SK-N-SH (cell line): ENCODE results near the gene CCND1. TPM values are rescaled to one million over a fixed set of nuclear protein-coding genes. Genes with fewer than 3 reads are reported as not detected.

ENCODE experiments used
- CTCF ChIA-PET: fragments of 300-600, 350-600 bp; formaldehyde crosslinking; extraction: SDS; loops from one replicate; lab custom pipeline; 2021; lab: Yijun Ruan, JAX
- POLR2A ChIA-PET: fragments of 350-600 bp; sonication (Branson Sonifier 250); formaldehyde crosslinking; extraction: SDS; loops from one replicate; lab custom pipeline; 2020; ENCODE audit warnings: antibody characterized with exemption, inconsistent platforms; lab: Yijun Ruan, JAX
- DNase-seq: peaks from one replicate; pipeline ENCODE4 v3.0.0; 2012
- H2AFZ ChIP-seq: fragments of 200-600 bp; sonication (generic); 2 replicates; pipeline ENCODE4 v1.8.1; 2016; ENCODE audit warnings: antibody characterized with exemption, mild to moderate bottlenecking, low read depth
- H3F3A ChIP-seq: fragments of 200-600 bp; sonication (generic); replicated peaks from 2 replicates; pipeline ENCODE3; 2016; ENCODE audit warnings: antibody characterized with exemption, mild to moderate bottlenecking; ENCODE audit not compliant: insufficient read depth
- H3K27ac ChIP-seq, 2 experiments: fragments of 200-500 bp in 1 of 2; fragments of 200-600 bp in 1 of 2; sonication (Bioruptor generic) in 1 of 2; sonication (generic), shearing (Covaris generic) in 1 of 2; 2 replicates each; pipeline versions ENCODE4 v1.5.1 to v1.6.1; 2014 to 2016; ENCODE audit warnings: low read depth in 2 of 2, inconsistent platforms in 1 of 2, low read length in 1 of 2, mild to moderate bottlenecking in 1 of 2, mixed read lengths in 1 of 2
- H3K27me3 ChIP-seq: fragments of 200-600 bp; sonication (generic), shearing (Covaris generic); 2 replicates; pipeline ENCODE4 v1.6.1; 2016; ENCODE audit warnings: mixed run types; ENCODE audit not compliant: insufficient read depth
- H3K36me3 ChIP-seq, 2 experiments: fragments of 200-500 bp in 1 of 2; fragments of 200-600 bp in 1 of 2; sonication (Bioruptor generic) in 1 of 2; sonication (generic) in 1 of 2; replicated peaks in 1 of 2; 2 replicates each; pipeline versions ENCODE3 to v1.5.1; 2014 to 2016; ENCODE audit warnings: low read length in 1 of 2, mild to moderate bottlenecking in 1 of 2; ENCODE audit not compliant: insufficient read depth in 2 of 2, control insufficient read depth in 1 of 2
- H3K4me1 ChIP-seq, 2 experiments: fragments of 200-500 bp in 1 of 2; fragments of 200-600 bp in 1 of 2; sonication (Bioruptor generic) in 1 of 2; sonication (generic), shearing (Covaris generic) in 1 of 2; 2 replicates each; pipeline versions ENCODE4 v1.5.1 to v1.6.1; 2014 to 2016; ENCODE audit warnings: low read depth in 1 of 2, low read length in 1 of 2, mixed run types in 1 of 2; ENCODE audit not compliant: insufficient read depth in 2 of 2, control insufficient read depth in 1 of 2
- H3K4me2 ChIP-seq: fragments of 200-600 bp; sonication (generic), shearing (Covaris generic); 2 replicates; pipeline ENCODE4 v1.6.1; 2017; ENCODE audit warnings: mixed run types
- H3K4me3 ChIP-seq, 2 experiments: fragments of 200-500 bp in 1 of 2; fragments of 200-600 bp in 1 of 2; sonication (Bioruptor generic) in 1 of 2; sonication (generic), shearing (Covaris generic) in 1 of 2; 2 replicates each; pipeline versions ENCODE4 v1.5.1 to v1.8.1; 2014 to 2016; ENCODE audit warnings: low read depth in 2 of 2, inconsistent platforms in 1 of 2, low read length in 1 of 2, mild to moderate bottlenecking in 1 of 2, mixed read lengths in 1 of 2, moderate library complexity in 1 of 2
- H3K79me2 ChIP-seq: fragments of 200-600 bp; sonication (generic); 2 replicates; pipeline ENCODE4 v1.8.1; 2017; ENCODE audit warnings: mild to moderate bottlenecking; ENCODE audit not compliant: insufficient read depth
- H3K9ac ChIP-seq: fragments of 200-600 bp; sonication (generic); 2 replicates; pipeline ENCODE4 v1.6.1; 2017; ENCODE audit warnings: mixed run types
- H3K9me2 ChIP-seq: fragments of 200-600 bp; sonication (generic); 2 replicates; pipeline ENCODE4 v1.6.1; 2017; ENCODE audit warnings: mixed run types
- H3K9me3 ChIP-seq: fragments of 200-600 bp; sonication (generic); 2 replicates; pipeline ENCODE4 v1.6.1; 2017; ENCODE audit warnings: mixed run types, mild to moderate bottlenecking, moderate library complexity
- H4K20me1 ChIP-seq: fragments of 200-600 bp; sonication (generic); 2 replicates; pipeline ENCODE4 v1.6.1; 2017; ENCODE audit warnings: mild to moderate bottlenecking, mixed run types; ENCODE audit not compliant: insufficient read depth
- ELF1 ChIP-seq: IDR thresholded peaks from 2 replicates; pipeline ENCODE4 v1.4.0; 2012
- EP300 ChIP-seq, 2 experiments: IDR thresholded peaks; 2 replicates each; pipeline versions ENCODE4 v1.4.0 to v1.6.1; 2012; ENCODE audit warnings: borderline replicate concordance in 1 of 2, low read depth in 1 of 2, low read length in 1 of 2
- EZH2phosphoT487 ChIP-seq: fragments of 200-600 bp; sonication (generic); IDR thresholded peaks from 2 replicates; pipeline ENCODE4 v1.6.1; 2017; ENCODE audit warnings: low read depth, mixed run types, mild to moderate bottlenecking, antibody characterized with exemption, moderate library complexity, borderline replicate concordance
- FOSL2 ChIP-seq: IDR thresholded peaks from 2 replicates; pipeline ENCODE4 v1.4.0; 2012; ENCODE audit warnings: low read depth, mild to moderate bottlenecking, moderate library complexity, borderline replicate concordance
- FOXJ3 ChIP-seq: sonication (generic); formaldehyde crosslinking; IDR thresholded peaks from 2 replicates; pipeline ENCODE4 v1.5.1; 2020; ENCODE audit warnings: mild to moderate bottlenecking, missing genetic modification reagents
- GABPA ChIP-seq: IDR thresholded peaks from 2 replicates; pipeline ENCODE4 v1.4.0; 2012; ENCODE audit warnings: low read depth, mild to moderate bottlenecking
- GATA2 ChIP-seq: sonication (generic); formaldehyde crosslinking; IDR thresholded peaks from 2 replicates; pipeline ENCODE4 v1.5.0; 2020; ENCODE audit warnings: mild to moderate bottlenecking, missing genetic modification reagents
- MEF2A ChIP-seq: IDR thresholded peaks from 2 replicates; pipeline ENCODE4 v1.4.0; 2012; ENCODE audit warnings: low read depth, borderline replicate concordance
- MXI1 ChIP-seq: IDR thresholded peaks from 2 replicates; pipeline ENCODE4 v1.6.1; 2012; ENCODE audit warnings: mild to moderate bottlenecking, low read depth, low read length, improper control_type of control experiment
- NRF1 ChIP-seq: IDR thresholded peaks from 2 replicates; pipeline ENCODE4 v1.6.1; 2012; ENCODE audit warnings: low read depth, mild to moderate bottlenecking, low read length
- RAD21 ChIP-seq: IDR thresholded peaks from 2 replicates; pipeline ENCODE4 v1.6.1; 2012; ENCODE audit warnings: mild to moderate bottlenecking, low read length
- RXRA ChIP-seq: IDR thresholded peaks from 2 replicates; pipeline ENCODE4 v1.4.0; 2012; ENCODE audit warnings: low read depth, mild to moderate bottlenecking, borderline replicate concordance
- SIN3A ChIP-seq: IDR thresholded peaks from 2 replicates; pipeline ENCODE4 v1.6.1; 2012; ENCODE audit warnings: low read depth, mild to moderate bottlenecking, low read length, moderate library complexity, borderline replicate concordance
- TAF1 ChIP-seq: IDR thresholded peaks from 2 replicates; pipeline ENCODE4 v1.6.1; 2012; ENCODE audit warnings: low read depth, mild to moderate bottlenecking, low read length, moderate library complexity, borderline replicate concordance
- TCF12 ChIP-seq: IDR thresholded peaks from 2 replicates; pipeline ENCODE4 v1.4.0; 2012
- YY1 ChIP-seq: IDR thresholded peaks from 2 replicates; pipeline ENCODE4 v1.4.0; 2012; ENCODE audit warnings: low read depth, mild to moderate bottlenecking
- WGBS: methylation state at CpG from one replicate; pipeline ENCODE4 v1.1.6; 2017; ENCODE audit warnings: low lambda C conversion rate; 5-methylcytosine and 5-hydroxymethylcytosine counted together
- polyA plus RNA-seq, 3 experiments: library from polyadenylated mRNA; depleted of rRNA; stranded (reverse); fragments of >200 nt; gene quantifications; 2 replicates each; pipeline ENCODE4 v1.2.3, GENCODE V29; 2012
- TF ChIP-seq, protein P1 (sequence below): IDR thresholded peaks from 2 replicates; pipeline ENCODE4 v1.6.1; 2012; ENCODE audit warnings: mild to moderate bottlenecking, low read depth, low read length, moderate library complexity
- TF ChIP-seq, protein P2 (sequence below): IDR thresholded peaks from 2 replicates; pipeline ENCODE4 v1.4.0; 2012; ENCODE audit warnings: low read depth
- TF ChIP-seq, protein P3 (sequence below): fragments of 200-600 bp; sonication (generic); IDR thresholded peaks from 2 replicates; pipeline ENCODE4 v1.6.1; 2017; ENCODE audit warnings: antibody characterized with exemption, mild to moderate bottlenecking, moderate library complexity
- TF ChIP-seq, protein P4 (sequence below): IDR thresholded peaks from 2 replicates; pipeline ENCODE4 v1.4.0; 2012; ENCODE audit warnings: low read depth, borderline replicate concordance

CCND1 gene
- polyA plus RNA-seq, 1 of the 3 experiments (the other 2 are of a cell fraction) = 242 TPM

DNA sequence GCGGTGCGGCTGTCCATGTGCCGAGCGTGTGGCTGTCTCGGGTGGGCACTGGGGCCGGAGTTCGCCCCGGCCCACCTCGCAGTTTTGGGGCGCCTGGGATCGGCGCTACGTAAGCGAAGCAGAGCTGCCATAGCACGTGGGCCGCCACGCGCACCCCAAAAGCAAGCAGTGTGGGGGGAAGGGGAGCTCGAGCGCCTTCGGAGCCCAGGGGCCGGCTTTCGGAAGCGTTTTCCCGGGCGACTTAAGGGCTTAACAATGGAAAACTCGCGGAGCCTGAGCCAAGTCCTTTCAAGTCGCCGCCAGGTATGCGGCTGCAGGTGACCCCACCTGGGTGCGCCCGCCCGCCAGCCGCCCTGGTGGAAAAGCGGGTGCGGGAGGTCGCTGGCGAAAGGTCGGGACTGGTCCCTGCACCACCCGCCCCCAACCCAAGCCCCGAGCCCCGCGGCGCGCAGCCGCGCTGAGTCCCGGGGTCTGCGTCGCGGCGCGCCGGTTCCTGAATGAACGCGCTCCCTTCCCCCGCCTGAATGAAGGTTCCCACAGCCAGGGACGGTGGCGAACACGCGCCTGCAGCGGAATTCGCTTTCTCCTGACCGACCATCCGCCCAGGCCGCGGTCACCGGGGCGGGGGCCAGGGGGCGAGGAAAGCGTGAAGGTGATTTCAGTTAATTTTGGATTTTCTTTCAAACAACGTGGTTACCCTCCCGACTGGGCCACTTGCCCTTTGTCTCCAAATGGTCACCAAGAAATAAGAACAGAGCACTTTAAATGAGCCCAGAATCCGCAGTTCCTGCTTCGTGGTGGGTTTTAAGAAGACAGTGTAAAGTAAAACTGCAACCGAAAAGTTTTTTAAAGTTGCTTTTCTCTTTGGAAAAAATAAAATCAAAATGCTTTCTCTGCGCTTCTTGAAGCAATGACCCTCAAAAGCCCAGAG, 2.8 kb upstream of the CCND1 start (continued):
- TF ChIP-seq, protein P1, sequence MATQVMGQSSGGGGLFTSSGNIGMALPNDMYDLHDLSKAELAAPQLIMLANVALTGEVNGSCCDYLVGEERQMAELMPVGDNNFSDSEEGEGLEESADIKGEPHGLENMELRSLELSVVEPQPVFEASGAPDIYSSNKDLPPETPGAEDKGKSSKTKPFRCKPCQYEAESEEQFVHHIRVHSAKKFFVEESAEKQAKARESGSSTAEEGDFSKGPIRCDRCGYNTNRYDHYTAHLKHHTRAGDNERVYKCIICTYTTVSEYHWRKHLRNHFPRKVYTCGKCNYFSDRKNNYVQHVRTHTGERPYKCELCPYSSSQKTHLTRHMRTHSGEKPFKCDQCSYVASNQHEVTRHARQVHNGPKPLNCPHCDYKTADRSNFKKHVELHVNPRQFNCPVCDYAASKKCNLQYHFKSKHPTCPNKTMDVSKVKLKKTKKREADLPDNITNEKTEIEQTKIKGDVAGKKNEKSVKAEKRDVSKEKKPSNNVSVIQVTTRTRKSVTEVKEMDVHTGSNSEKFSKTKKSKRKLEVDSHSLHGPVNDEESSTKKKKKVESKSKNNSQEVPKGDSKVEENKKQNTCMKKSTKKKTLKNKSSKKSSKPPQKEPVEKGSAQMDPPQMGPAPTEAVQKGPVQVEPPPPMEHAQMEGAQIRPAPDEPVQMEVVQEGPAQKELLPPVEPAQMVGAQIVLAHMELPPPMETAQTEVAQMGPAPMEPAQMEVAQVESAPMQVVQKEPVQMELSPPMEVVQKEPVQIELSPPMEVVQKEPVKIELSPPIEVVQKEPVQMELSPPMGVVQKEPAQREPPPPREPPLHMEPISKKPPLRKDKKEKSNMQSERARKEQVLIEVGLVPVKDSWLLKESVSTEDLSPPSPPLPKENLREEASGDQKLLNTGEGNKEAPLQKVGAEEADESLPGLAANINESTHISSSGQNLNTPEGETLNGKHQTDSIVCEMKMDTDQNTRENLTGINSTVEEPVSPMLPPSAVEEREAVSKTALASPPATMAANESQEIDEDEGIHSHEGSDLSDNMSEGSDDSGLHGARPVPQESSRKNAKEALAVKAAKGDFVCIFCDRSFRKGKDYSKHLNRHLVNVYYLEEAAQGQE = no peak
- no peak for TF ChIP-seq EZH2phosphoT487
- TF ChIP-seq GABPA = no peak
- TF ChIP-seq TAF1 = peak; percentile 78
- TF ChIP-seq GATA2 (CRISPR knock-in tag) = no peak
- TF ChIP-seq MEF2A = no peak
- TF ChIP-seq, protein P2, sequence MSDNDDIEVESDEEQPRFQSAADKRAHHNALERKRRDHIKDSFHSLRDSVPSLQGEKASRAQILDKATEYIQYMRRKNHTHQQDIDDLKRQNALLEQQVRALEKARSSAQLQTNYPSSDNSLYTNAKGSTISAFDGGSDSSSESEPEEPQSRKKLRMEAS = peak; percentile 82
- no peak for TF ChIP-seq RXRA
- TF ChIP-seq ELF1 = no peak

DNA sequence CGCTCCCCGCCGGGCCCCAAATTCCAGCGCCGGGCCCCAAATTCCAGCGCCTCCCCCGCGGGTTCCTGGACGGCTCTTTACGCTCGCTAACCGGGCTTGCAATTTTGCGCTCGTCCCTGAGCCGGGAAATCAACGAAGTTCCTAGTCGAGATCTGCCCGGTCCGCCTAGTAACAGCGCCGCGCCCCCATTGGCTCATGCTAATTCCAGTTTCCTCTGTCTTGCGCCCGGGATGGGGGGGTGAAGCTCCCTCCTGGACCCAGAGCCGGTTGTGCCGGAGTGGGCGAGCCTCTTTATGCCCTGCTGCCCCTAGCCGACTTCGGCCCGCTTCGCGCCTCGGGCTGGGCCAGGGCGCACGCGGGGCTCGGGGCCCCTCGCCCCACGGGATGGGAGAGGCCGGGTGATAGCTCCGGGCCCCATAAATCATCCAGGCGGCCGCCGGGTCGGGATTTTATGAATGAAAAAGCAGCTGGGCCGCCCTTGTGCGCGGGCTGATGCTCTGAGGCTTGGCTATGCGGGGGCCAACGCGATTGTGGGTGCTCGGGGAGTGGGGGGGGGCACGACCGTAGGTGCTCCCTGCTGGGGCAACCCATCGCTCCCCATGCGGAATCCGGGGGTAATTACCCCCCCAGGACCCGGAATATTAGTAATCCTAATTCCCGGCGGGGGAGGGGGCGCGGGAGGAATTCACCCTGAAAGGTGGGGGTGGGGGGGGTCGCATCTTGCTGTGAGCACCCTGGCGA, 1.8 kb upstream of the CCND1 start:
- CTCF ChIA-PET = interaction anchor here (0.6 to 11.0 kb wide), 9 partner anchors 26 to 1341 kb away, joined by 3 to 403 read pairs (median 4); no protein-coding TSS in a partner anchor
- H3K4me3 ChIP-seq = peak overlapping the region; percentile 75 to 95
- H3F3A ChIP-seq = peaks cover 14% of the 10 kb centered on the region
- WGBS = under 1% methylated on average over 14 of the region's 64 CpGs
- H4K20me1 ChIP-seq = peaks cover 23% of the 10 kb centered on the region
- POLR2A ChIA-PET = interaction anchor here (0.6 to 2.1 kb wide), 11 partner anchors 17 to 1028 kb away, joined by 3 to 16 read pairs (median 5); no protein-coding TSS in a partner anchor
- H3K36me3 ChIP-seq = peaks cover 5 to 10% of the 10 kb centered on the region in 2 experiments
- H3K27ac ChIP-seq = peak overlapping the region; percentile 94 to 97
- peak overlapping the region; percentile 86 for H2AFZ ChIP-seq
- H3K79me2 ChIP-seq = peaks cover 50% of the 10 kb centered on the region
- H3K4me2 ChIP-seq = peak overlapping the region; percentile 99
- no peaks in the 10 kb centered on the region for H3K9me3 ChIP-seq
- no peaks in the 10 kb centered on the region for H3K27me3 ChIP-seq
- H3K4me1 ChIP-seq = peaks cover 0 to 37% of the 10 kb centered on the region in 2 experiments; a peak in 2 of 4 replicates
- H3K9ac ChIP-seq = peak overlapping the region; percentile 100
- no peaks in the 10 kb centered on the region for H3K9me2 ChIP-seq
- peak; percentile 93 for DNase-seq
- no peak for TF ChIP-seq GATA2 (CRISPR knock-in tag)
- peak; percentile 52; the same call in 1 of the 2 replicates for TF ChIP-seq FOXJ3 (CRISPR knock-in tag)
- TF ChIP-seq ELF1 = no peak
- TF ChIP-seq GABPA = no peak
- TF ChIP-seq RAD21 = peak; percentile 30; the same call in 1 of the 2 replicates
- peak; percentile 72 to 91 for TF ChIP-seq EP300 (IDR thresholded peaks at IDR 0.05; ENCODE audit: borderline replicate concordance in 1 of 2, low read depth in 1 of 2, low read length in 1 of 2)
- no peak for TF ChIP-seq TCF12
- TF ChIP-seq, protein P3, sequence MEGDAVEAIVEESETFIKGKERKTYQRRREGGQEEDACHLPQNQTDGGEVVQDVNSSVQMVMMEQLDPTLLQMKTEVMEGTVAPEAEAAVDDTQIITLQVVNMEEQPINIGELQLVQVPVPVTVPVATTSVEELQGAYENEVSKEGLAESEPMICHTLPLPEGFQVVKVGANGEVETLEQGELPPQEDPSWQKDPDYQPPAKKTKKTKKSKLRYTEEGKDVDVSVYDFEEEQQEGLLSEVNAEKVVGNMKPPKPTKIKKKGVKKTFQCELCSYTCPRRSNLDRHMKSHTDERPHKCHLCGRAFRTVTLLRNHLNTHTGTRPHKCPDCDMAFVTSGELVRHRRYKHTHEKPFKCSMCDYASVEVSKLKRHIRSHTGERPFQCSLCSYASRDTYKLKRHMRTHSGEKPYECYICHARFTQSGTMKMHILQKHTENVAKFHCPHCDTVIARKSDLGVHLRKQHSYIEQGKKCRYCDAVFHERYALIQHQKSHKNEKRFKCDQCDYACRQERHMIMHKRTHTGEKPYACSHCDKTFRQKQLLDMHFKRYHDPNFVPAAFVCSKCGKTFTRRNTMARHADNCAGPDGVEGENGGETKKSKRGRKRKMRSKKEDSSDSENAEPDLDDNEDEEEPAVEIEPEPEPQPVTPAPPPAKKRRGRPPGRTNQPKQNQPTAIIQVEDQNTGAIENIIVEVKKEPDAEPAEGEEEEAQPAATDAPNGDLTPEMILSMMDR = no peak
- TF ChIP-seq MXI1 = no peak; the same call in 1 of the 2 replicates
- no peak for TF ChIP-seq FOSL2
- no peak; the same call in 1 of the 2 replicates for TF ChIP-seq SIN3A
- 0 out of 2 replicates have a peak, but pooled peaks have one; percentile 11 for TF ChIP-seq RXRA
- 0 out of 2 replicates have a peak, but pooled peaks have one; percentile 41 for TF ChIP-seq YY1
- TF ChIP-seq NRF1 = 0 out of 2 replicates have a peak, but pooled peaks have one; percentile 12
- TF ChIP-seq, protein P4, sequence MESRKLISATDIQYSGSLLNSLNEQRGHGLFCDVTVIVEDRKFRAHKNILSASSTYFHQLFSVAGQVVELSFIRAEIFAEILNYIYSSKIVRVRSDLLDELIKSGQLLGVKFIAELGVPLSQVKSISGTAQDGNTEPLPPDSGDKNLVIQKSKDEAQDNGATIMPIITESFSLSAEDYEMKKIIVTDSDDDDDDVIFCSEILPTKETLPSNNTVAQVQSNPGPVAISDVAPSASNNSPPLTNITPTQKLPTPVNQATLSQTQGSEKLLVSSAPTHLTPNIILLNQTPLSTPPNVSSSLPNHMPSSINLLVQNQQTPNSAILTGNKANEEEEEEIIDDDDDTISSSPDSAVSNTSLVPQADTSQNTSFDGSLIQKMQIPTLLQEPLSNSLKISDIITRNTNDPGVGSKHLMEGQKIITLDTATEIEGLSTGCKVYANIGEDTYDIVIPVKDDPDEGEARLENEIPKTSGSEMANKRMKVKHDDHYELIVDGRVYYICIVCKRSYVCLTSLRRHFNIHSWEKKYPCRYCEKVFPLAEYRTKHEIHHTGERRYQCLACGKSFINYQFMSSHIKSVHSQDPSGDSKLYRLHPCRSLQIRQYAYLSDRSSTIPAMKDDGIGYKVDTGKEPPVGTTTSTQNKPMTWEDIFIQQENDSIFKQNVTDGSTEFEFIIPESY = peak; percentile 8; the same call in 1 of the 2 replicates
